HepG2 (cell line): ENCODE results near the gene RTEL1. TPM values are rescaled to one million over a fixed set of nuclear protein-coding genes. Genes with fewer than 3 reads are reported as not detected.

Experiments used
- ATAC-seq: fragments of 200-7000 bp; cut with Tn5 transposase; 3 replicates; pipeline ENCODE4 v1.9.1; 2020; ENCODE audit warnings: mild to moderate bottlenecking, moderate library complexity
- BruUV-seq: library from RNA; stranded (reverse); fragments of 400-500 nt; replicated peaks from 2 replicates; lab custom pipeline; 2021; lab: Mats Ljungman, UMichigan
- CTCF ChIA-PET: fragments of 300-600 bp; formaldehyde crosslinking; extraction: SDS; loops from one replicate; lab custom pipeline; 2021; ENCODE audit warnings: low total read pairs, inconsistent platforms, low intra/inter-chr PET ratio; lab: Yijun Ruan, JAX
- POLR2A ChIA-PET: fragments of 350-600 bp; sonication (Branson Sonifier 250); formaldehyde crosslinking; loops from one replicate; lab custom pipeline; 2020; ENCODE audit warnings: antibody characterized with exemption, inconsistent platforms; lab: Yijun Ruan, JAX
- DNase-seq: peaks from one replicate; pipeline ENCODE4 v3.0.0-alpha.2; 2015; ENCODE audit warnings: low spot score
- FAIRE-seq: peaks from 3 replicates; lab custom pipeline; 2011; peaks lifted over from hg19 to GRCh38; lab: Jason Lieb, UNC
- H2AFZ ChIP-seq: one replicate; pipeline ENCODE4 v1.6.1; 2011; ENCODE audit warnings: low read length, inconsistent platforms
- H3K27ac ChIP-seq: fragments of 300-600 bp; 3 replicates; pipeline ENCODE4 v1.8.0; 2011; ENCODE audit warnings: mixed run types, mild to moderate bottlenecking, mixed read lengths, low read length, inconsistent platforms; ENCODE audit not compliant: insufficient read depth; ENCODE audit errors: extremely low read length
- H3K27me3 ChIP-seq, 2 experiments: fragments of 200-600 bp in 1 of 2; 2 replicates in 1 of 2; 3 replicates in 1 of 2; pipeline versions ENCODE4 v1.6.0 to v1.8.0; 2011; ENCODE audit warnings: low read length in 2 of 2, mild to moderate bottlenecking in 2 of 2, moderate library complexity in 2 of 2, inconsistent platforms in 1 of 2; ENCODE audit not compliant: insufficient read depth in 2 of 2, control insufficient read depth in 1 of 2
- H3K36me3 ChIP-seq, 2 experiments: fragments of 200-600 bp in 1 of 2; replicated peaks in 1 of 2; 2 replicates in 1 of 2; 3 replicates in 1 of 2; pipeline versions ENCODE4 v1.5.1 to v1.8.0; 2011; ENCODE audit warnings: low read length in 2 of 2, inconsistent platforms in 1 of 2; ENCODE audit not compliant: insufficient read depth in 2 of 2, control insufficient read depth in 1 of 2
- H3K4me1 ChIP-seq: 2 replicates; pipeline ENCODE4 v1.5.1; 2012; ENCODE audit warnings: low read length, inconsistent platforms; ENCODE audit not compliant: insufficient read depth
- H3K4me2 ChIP-seq: 2 replicates; pipeline ENCODE4 v1.6.0; 2011; ENCODE audit warnings: low read depth, low read length, inconsistent platforms
- H3K4me3 ChIP-seq, 3 experiments: fragments of 200-600 bp in 1 of 3; sonication (generic), shearing (Covaris generic) in 1 of 3; replicated peaks in 1 of 3; 2 replicates each; pipeline ENCODE4 v1.5.1; 2011 to 2016; ENCODE audit warnings: low read length in 3 of 3, inconsistent platforms in 2 of 3, low read depth in 2 of 3, mild to moderate bottlenecking in 2 of 3, control low read depth in 1 of 3, mixed read lengths in 1 of 3; ENCODE audit not compliant: insufficient read depth in 1 of 3
- H3K79me2 ChIP-seq: one replicate; pipeline ENCODE4 v1.6.1; 2011; ENCODE audit warnings: low read length, inconsistent platforms; ENCODE audit not compliant: insufficient read depth
- H3K9ac ChIP-seq: 2 replicates; pipeline ENCODE4 v1.6.0; 2011; ENCODE audit warnings: mild to moderate bottlenecking, low read depth, low read length, inconsistent platforms; ENCODE audit not compliant: insufficient read depth
- H3K9me3 ChIP-seq: 2 replicates; pipeline ENCODE4 v1.5.1; 2012; ENCODE audit warnings: mild to moderate bottlenecking, low read length
- H4K20me1 ChIP-seq: 2 replicates; pipeline ENCODE4 v1.6.0; 2011; ENCODE audit warnings: inconsistent platforms, mild to moderate bottlenecking, low read length, moderate library complexity; ENCODE audit not compliant: insufficient read depth
- ADNP ChIP-seq: sonication (generic); formaldehyde crosslinking; IDR thresholded peaks from 2 replicates; pipeline ENCODE4 v1.4.0; 2020; ENCODE audit warnings: missing genetic modification reagents
- AKAP8 ChIP-seq: sonication (generic); formaldehyde crosslinking; IDR thresholded peaks from 2 replicates; pipeline ENCODE4 v1.5.1; 2020; ENCODE audit warnings: mild to moderate bottlenecking, missing genetic modification reagents
- CAMTA2 ChIP-seq: sonication (generic); formaldehyde crosslinking; IDR thresholded peaks from 2 replicates; pipeline ENCODE4 v1.4.0; 2020; ENCODE audit warnings: mild to moderate bottlenecking, missing genetic modification reagents, borderline replicate concordance
- HMGA1 ChIP-seq: sonication (generic); formaldehyde crosslinking; conservative IDR thresholded peaks from 2 replicates; pipeline ENCODE4 v1.4.0; 2020; ENCODE audit warnings: missing genetic modification reagents
- HNRNPL ChIP-seq: fragments of 200-400 bp; formaldehyde crosslinking; IDR thresholded peaks from 2 replicates; pipeline ENCODE4 v1.6.1; 2017; ENCODE audit warnings: mild to moderate bottlenecking, low read depth, low read length
- IRF2 ChIP-seq: IDR thresholded peaks from 2 replicates; pipeline ENCODE4 v1.6.1; 2018; ENCODE audit warnings: missing genetic modification reagents, missing compliant biosample characterization
- POLR2G ChIP-seq: fragments of 200-400 bp; formaldehyde crosslinking; IDR thresholded peaks from 2 replicates; pipeline ENCODE4 v1.6.1; 2018; ENCODE audit warnings: mild to moderate bottlenecking, low read depth, low read length, moderate library complexity
- RBFOX2 ChIP-seq: fragments of 200-400 bp; formaldehyde crosslinking; IDR thresholded peaks from 2 replicates; pipeline ENCODE4 v1.6.1; 2017; ENCODE audit warnings: low read depth, mild to moderate bottlenecking, low read length
- RBM39 ChIP-seq: fragments of 200-400 bp; formaldehyde crosslinking; IDR thresholded peaks from one replicate; pipeline ENCODE4 v1.6.1; 2018; ENCODE audit warnings: antibody characterized with exemption, mild to moderate bottlenecking, low read depth, low read length; ENCODE audit not compliant: poor library complexity, severe bottlenecking
- RFX3 ChIP-seq: IDR thresholded peaks from 2 replicates; pipeline ENCODE4 v1.6.1; 2016; ENCODE audit warnings: missing biosample characterization, missing genetic modification reagents
- SRSF4 ChIP-seq: fragments of 200-400 bp; formaldehyde crosslinking; IDR thresholded peaks from one replicate; pipeline ENCODE4 v1.6.1; 2018; ENCODE audit warnings: mild to moderate bottlenecking, low read depth, low read length, moderate library complexity; ENCODE audit not compliant: poor library complexity, severe bottlenecking
- SYNCRIP ChIP-seq: fragments of 200-400 bp; formaldehyde crosslinking; IDR thresholded peaks from 2 replicates; pipeline ENCODE4 v1.6.1; 2018; ENCODE audit warnings: mild to moderate bottlenecking, low read depth, low read length; ENCODE audit not compliant: insufficient read depth
- TFDP2 ChIP-seq: sonication (generic); formaldehyde crosslinking; IDR thresholded peaks from 2 replicates; pipeline ENCODE4 v1.4.0; 2020; ENCODE audit warnings: missing genetic modification reagents
- ZBTB38 ChIP-seq: sonication (generic); formaldehyde crosslinking; IDR thresholded peaks from 2 replicates; pipeline ENCODE4 v1.5.1; 2020; ENCODE audit warnings: mild to moderate bottlenecking, missing genetic modification reagents
- ZBTB8A ChIP-seq: sonication (generic); formaldehyde crosslinking; IDR thresholded peaks from 2 replicates; pipeline ENCODE4 v1.4.0; 2020; ENCODE audit warnings: mild to moderate bottlenecking, low read depth, missing genetic modification reagents, borderline replicate concordance
- ZC3H13 ChIP-seq: sonication (generic); formaldehyde crosslinking; IDR thresholded peaks from 2 replicates; pipeline ENCODE4 v1.8.1; 2023; ENCODE audit warnings: mild to moderate bottlenecking, missing genetic modification reagents, moderate library complexity
- ZNF207 ChIP-seq: fragments of 450-650 bp; IDR thresholded peaks from 2 replicates; pipeline ENCODE4 v1.6.1; 2016; ENCODE audit warnings: antibody characterized with exemption, borderline replicate concordance
- ZNF282 ChIP-seq: fragments of 450-650 bp; IDR thresholded peaks from 2 replicates; pipeline ENCODE4 v1.6.1; 2018; ENCODE audit not compliant: partially characterized antibody
- ZNF317 ChIP-seq: sonication (generic); formaldehyde crosslinking; IDR thresholded peaks from 2 replicates; pipeline ENCODE4 v1.5.0; 2020; ENCODE audit warnings: mild to moderate bottlenecking, missing genetic modification reagents
- ZNF746 ChIP-seq: sonication (generic); formaldehyde crosslinking; IDR thresholded peaks from 2 replicates; pipeline ENCODE4 v1.8.0; 2022; ENCODE audit warnings: mild to moderate bottlenecking, missing genetic modification reagents
- WGBS: methylation state at CpG from one replicate; pipeline ENCODE4 v1.1.6; 2017; ENCODE audit warnings: low lambda C conversion rate; 5-methylcytosine and 5-hydroxymethylcytosine counted together
- in situ Hi-C: cut with HindIII; loops from 2 replicates; pipeline ENCODE4 v1.10.0; 2017; ENCODE audit warnings: low pct_unique_long_range_greater_than_20kb; ENCODE audit not compliant: extremely low pct_ligation_motif_present
- intact Hi-C: fragments of 100-400 bp; cut with micrococcal nuclease; formaldehyde crosslinking; loops from one replicate; pipeline ENCODE4 v1.10.0; 2022; ENCODE audit not compliant: unreplicated experiment
- polyA plus RNA-seq, 8 experiments: library from polyadenylated mRNA; depleted of rRNA in 3 of 8; stranded (reverse) in 7 of 8; unstranded in 1 of 8; fragments of >200 nt; fragmentation: Illumina TruSeq in 4 of 8; extraction: Trizol in 4 of 8; gene quantifications; 2 replicates each; pipeline versions ENCODE4 v1.2.1 to v1.2.3, GENCODE V29; 2011 to 2016; ENCODE audit warnings: low read depth in 4 of 8, missing spikeins in 1 of 8, mixed read lengths in 1 of 8; ENCODE audit not compliant: insufficient read depth in 1 of 8
- total RNA-seq, 5 experiments: library from RNA; depleted of rRNA; stranded (reverse); fragments of >200 nt; fragmentation: Illumina TruSeq; extraction: Trizol; gene quantifications; 2 replicates each; pipeline ENCODE4 v1.2.3, GENCODE V29; 2016; ENCODE audit warnings: low read depth in 1 of 5

The RTEL1 gene
- total and polyA plus RNA-seq, 2 of the 13 experiments (the other 11 are each of a cell fraction or from before 2014, with no cell fraction given), result 21.8 to 36.4 TPM

- TF ChIP-seq CAMTA2 (CRISPR knock-in tag), result no peak
- no peak for TF ChIP-seq ZBTB38 (CRISPR knock-in tag)
- no peak for TF ChIP-seq RFX3 (CRISPR knock-in tag)
- no peak for TF ChIP-seq SRSF4
- TF ChIP-seq RBM39, result peak; percentile 69
- no peak for TF ChIP-seq ZNF207
- peak; percentile 55 for TF ChIP-seq POLR2G
- TF ChIP-seq ADNP, result no peak
- 0 out of 2 replicates have a peak, but pooled peaks have one; percentile 5 for TF ChIP-seq ZC3H13 (CRISPR knock-in tag)
- TF ChIP-seq HNRNPL, result no peak
- no peak for TF ChIP-seq IRF2 (CRISPR knock-in tag)
- TF ChIP-seq ZBTB8A (CRISPR knock-in tag), result no peak
These were observed 39.9 kb downstream of the RTEL1 start (continued) for GRCh38 chr20:63697868-63698545.

DNA sequence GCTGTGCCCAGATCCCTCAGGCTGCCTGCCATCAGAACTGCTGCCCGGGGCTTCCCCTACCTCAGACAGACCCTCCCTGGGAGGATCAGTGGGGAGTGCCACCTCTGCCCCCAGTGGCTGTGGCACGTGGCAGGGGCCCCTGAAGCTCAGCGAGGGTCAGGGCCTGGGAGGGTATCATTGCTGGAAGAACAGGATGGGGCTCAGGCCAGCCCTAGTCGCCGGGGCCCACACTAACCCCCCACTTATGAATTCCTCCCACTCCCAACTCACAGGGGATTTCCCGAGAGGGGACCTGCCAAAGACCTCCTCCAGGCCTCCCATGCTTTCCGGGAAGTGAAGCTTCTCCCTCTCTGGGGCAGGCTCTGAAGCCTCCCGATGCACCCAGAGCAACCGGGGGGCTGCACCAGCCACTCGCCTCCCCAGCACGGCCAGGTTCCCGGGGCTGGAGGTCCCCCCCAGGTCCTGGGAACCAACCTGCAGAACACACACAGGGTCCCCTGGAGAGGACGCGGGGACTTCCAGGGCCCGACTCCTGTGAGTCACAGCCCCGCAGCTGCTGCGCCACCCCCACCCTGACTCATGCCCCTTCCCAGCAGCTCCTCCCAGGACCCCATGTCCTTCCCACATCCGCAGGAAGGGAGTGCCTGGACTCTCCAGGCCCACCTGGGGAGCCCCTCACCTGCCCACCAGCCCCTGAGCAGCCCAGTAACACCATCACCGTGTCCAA, 40.8 kb downstream of the RTEL1 start:
- Histone ChIP-seq H3K27ac (no peak overlapping the region), H3K4me2 (no peak overlapping the region), H2AFZ (no peak overlapping the region), H3K4me1 (peaks cover 21% of the 10 kb centered on the region), H3K9ac (no peak overlapping the region), H3K36me3 (peaks cover 2 to 6% of the 10 kb centered on the region in 2 experiments; a peak in 4 of 5 replicates), H3K27me3 (no peaks in the 10 kb centered on the region), H3K4me3 (no peak overlapping the region), H4K20me1 (peaks cover 4% of the 10 kb centered on the region; the same call in 1 of the 2 replicates), H3K9me3 (no peaks in the 10 kb centered on the region), H3K79me2 (no peaks in the 10 kb centered on the region)
- no peak for FAIRE-seq
- no peak for ATAC-seq
- CTCF ChIA-PET, result no interaction called here
- POLR2A ChIA-PET, result interaction anchor here (0.7 to 2.0 kb wide), 3 partner anchors 9 to 42 kb away, joined by 3 to 11 read pairs (median 4); partner anchors contain the start of genes ARFRP1 and ZGPAT
- in situ Hi-C loops (no loop called here), intact Hi-C loops (no loop called here)
- no peak for DNase-seq
- 86% methylated on average over 13 of the region's 19 CpGs for WGBS
- BruUV-seq, result no TSS peak
- peak; percentile 30; the same call in 1 of the 2 replicates for TF ChIP-seq ZNF746 (CRISPR knock-in tag)
- TF ChIP-seq HMGA1, result no peak
- TF ChIP-seq RBFOX2, result peak; percentile 53
- peak; percentile 16 for TF ChIP-seq AKAP8 (CRISPR knock-in tag)
- no peak for TF ChIP-seq SYNCRIP
- TF ChIP-seq TFDP2 (CRISPR knock-in tag), result no peak
- no peak for TF ChIP-seq ZNF282
- no peak for TF ChIP-seq ZNF317
